B cell (primary cell): ENCODE data around the gene NEMP2.

Source experiments
- EZH2 ChIP-seq: IDR thresholded peaks from 2 replicates; pipeline ENCODE4 v1.6.1; 2012; ENCODE audit warnings: borderline replicate concordance, low read depth, mild to moderate bottlenecking, moderate library complexity, low read length; ENCODE audit not compliant: insufficient read depth, poor library complexity, severe bottlenecking
- TF ChIP-seq, protein P1 (sequence below): fragments of 200-600 bp; IDR thresholded peaks from one replicate; pipeline ENCODE4 v1.8.0; 2022; ENCODE audit warnings: antibody characterized with exemption, mild to moderate bottlenecking

DNA sequence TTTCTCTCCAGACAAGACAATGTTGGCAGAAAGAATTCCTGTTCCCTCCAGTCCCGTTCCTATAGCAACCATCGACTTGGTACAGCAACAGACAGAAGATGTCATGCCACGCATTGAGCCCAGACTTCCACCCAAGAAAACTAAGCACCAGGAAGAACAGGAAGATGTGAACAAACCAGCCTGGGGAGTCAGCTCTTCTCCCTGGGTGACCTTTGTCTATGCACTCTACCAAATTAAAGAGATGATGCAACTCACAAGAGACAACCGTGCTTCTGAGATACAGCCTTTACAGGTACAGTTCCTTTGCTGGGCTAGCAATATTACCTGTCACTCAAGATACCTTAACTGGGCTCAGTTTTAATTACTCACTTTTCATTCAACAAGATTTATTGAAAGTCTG is 37.1 kb downstream of the NEMP2 start:
- TF ChIP-seq, protein P1, sequence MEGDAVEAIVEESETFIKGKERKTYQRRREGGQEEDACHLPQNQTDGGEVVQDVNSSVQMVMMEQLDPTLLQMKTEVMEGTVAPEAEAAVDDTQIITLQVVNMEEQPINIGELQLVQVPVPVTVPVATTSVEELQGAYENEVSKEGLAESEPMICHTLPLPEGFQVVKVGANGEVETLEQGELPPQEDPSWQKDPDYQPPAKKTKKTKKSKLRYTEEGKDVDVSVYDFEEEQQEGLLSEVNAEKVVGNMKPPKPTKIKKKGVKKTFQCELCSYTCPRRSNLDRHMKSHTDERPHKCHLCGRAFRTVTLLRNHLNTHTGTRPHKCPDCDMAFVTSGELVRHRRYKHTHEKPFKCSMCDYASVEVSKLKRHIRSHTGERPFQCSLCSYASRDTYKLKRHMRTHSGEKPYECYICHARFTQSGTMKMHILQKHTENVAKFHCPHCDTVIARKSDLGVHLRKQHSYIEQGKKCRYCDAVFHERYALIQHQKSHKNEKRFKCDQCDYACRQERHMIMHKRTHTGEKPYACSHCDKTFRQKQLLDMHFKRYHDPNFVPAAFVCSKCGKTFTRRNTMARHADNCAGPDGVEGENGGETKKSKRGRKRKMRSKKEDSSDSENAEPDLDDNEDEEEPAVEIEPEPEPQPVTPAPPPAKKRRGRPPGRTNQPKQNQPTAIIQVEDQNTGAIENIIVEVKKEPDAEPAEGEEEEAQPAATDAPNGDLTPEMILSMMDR: no peak
- TF ChIP-seq EZH2: no peak
